Gastroesophageal sphincter (tissue), 3 donors: ENCODE results near the gene CLDN17.

Experiments used
- POLR2AphosphoS5 ChIP-seq: sonication (generic); formaldehyde crosslinking; IDR thresholded peaks from one replicate; pipeline ENCODE4 v1.6.1; 2017; ENCODE audit warnings: antibody characterized with exemption
- TF ChIP-seq, protein P1 (sequence below), 4 experiments: fragments of 200-600 bp in 2 of 4; fragments of 450-650 bp in 2 of 4; sonication (generic) in 1 of 4; IDR thresholded peaks; one replicate each; pipeline ENCODE4 v1.5.1; 2017 to 2019; ENCODE audit warnings: antibody characterized with exemption in 4 of 4, mild to moderate bottlenecking in 2 of 4, moderate library complexity in 2 of 4

DNA sequence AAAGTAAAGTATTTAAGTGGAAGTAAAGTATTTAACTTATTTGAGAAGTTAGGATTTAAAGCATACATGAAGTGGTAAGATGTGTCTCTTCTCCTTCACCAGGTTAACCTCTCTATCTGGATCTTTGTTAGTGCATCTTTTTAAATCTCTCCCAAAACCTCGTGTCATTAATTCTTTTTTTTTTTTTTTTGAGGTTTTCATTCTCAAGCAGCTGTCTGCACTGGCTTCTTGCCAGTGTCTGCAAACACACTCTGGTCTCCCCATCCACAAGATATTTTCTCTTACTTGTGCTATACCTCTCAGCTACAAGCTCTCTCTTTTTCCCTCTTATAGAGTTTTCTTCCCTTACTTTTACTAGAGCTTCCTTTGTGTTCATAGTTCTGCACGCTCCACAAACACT lies 49.0 kb downstream of the CLDN17 start:
- TF ChIP-seq, protein P1, sequence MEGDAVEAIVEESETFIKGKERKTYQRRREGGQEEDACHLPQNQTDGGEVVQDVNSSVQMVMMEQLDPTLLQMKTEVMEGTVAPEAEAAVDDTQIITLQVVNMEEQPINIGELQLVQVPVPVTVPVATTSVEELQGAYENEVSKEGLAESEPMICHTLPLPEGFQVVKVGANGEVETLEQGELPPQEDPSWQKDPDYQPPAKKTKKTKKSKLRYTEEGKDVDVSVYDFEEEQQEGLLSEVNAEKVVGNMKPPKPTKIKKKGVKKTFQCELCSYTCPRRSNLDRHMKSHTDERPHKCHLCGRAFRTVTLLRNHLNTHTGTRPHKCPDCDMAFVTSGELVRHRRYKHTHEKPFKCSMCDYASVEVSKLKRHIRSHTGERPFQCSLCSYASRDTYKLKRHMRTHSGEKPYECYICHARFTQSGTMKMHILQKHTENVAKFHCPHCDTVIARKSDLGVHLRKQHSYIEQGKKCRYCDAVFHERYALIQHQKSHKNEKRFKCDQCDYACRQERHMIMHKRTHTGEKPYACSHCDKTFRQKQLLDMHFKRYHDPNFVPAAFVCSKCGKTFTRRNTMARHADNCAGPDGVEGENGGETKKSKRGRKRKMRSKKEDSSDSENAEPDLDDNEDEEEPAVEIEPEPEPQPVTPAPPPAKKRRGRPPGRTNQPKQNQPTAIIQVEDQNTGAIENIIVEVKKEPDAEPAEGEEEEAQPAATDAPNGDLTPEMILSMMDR (IDR thresholded peaks at IDR 0.05) = no peak
- TF ChIP-seq POLR2AphosphoS5 = no peak
